GM19324 (cell line): ENCODE data around the gene SHFL.

Experiments
- ATAC-seq: cut with Tn5 transposase; IDR thresholded peaks from one replicate; pipeline ENCODE4 v1.9.1; 2021; ENCODE audit warnings: mild to moderate bottlenecking, moderate library complexity; ENCODE audit not compliant: unreplicated experiment, low FRiP score

SHFL gene

GRCh38 chr19:10107817-10108367, 21.8 kb downstream of the SHFL start:
- no peak for ATAC-seq

GRCh38 chr19:10109528-10109927, 23.4 kb downstream of the SHFL start:
- ATAC-seq: no peak

GRCh38 chr19:10110076-10110971, 24.2 kb downstream of the SHFL start:
- no peak for ATAC-seq

GRCh38 chr19:10110972-10111317, 24.8 kb downstream of the SHFL start:
- no peak for ATAC-seq

- ATAC-seq: no peak
Measured at GRCh38 chr19:10111405-10111811, 25.3 kb downstream of the SHFL start, which contains the start of gene P2RY11. Gene P2RY11 (plus strand): TSS chr19:10111693. CDS start chr19:10111722, 29 bp downstream.

GRCh38 chr19:10112037-10112761, 26.1 kb downstream of the SHFL start:
- no peak for ATAC-seq

GRCh38 chr19:10112895-10113591, 26.9 kb downstream of the SHFL start:
- no peak for ATAC-seq

- ATAC-seq: no peak
Measured at GRCh38 chr19:10113592-10113963, 27.5 kb downstream of the SHFL start.

- ATAC-seq: no peak
Measured at GRCh38 chr19:10113964-10114650, 28.0 kb downstream of the SHFL start.

GRCh38 chr19:10114651-10115391, 28.7 kb downstream of the SHFL start:
- no peak for ATAC-seq

GRCh38 chr19:10115392-10116084, 29.4 kb downstream of the SHFL start:
- no peak for ATAC-seq

- no peak for ATAC-seq
Measured at GRCh38 chr19:10116085-10116865, 30.2 kb downstream of the SHFL start.

GRCh38 chr19:10116866-10117616, 30.9 kb downstream of the SHFL start:
- ATAC-seq: no peak

- ATAC-seq: no peak
Measured at GRCh38 chr19:10118960-10119359, 32.8 kb downstream of the SHFL start.

- no peak for ATAC-seq
Measured at GRCh38 chr19:10120538-10121189, 34.5 kb downstream of the SHFL start.

GRCh38 chr19:10122045-10122444, 35.9 kb downstream of the SHFL start:
- ATAC-seq: no peak

- ATAC-seq: no peak
Measured at GRCh38 chr19:10124429-10124828, 38.3 kb downstream of the SHFL start.
